ENCODE results near the gene SLC44A4.
"Not testable (repeated sequence)": the region's sequence is repeated elsewhere in the genome, so short reads cannot be mapped to it uniquely, and the experiment has no call there.

Gene SLC44A4

GRCh38 chr6:31874084-31874670, 4.6 kb downstream of the SLC44A4 start:
- no peak overlapping the region for H3K4me3 ChIP-seq (ENCODE audit: low read length)
- DNase-seq (ENCODE audit: low read depth) = no peak
- no peak for TF ChIP-seq CTCF (conservative IDR thresholded peaks at IDR 0.05; ENCODE audit: low read depth, low read length)

DNA sequence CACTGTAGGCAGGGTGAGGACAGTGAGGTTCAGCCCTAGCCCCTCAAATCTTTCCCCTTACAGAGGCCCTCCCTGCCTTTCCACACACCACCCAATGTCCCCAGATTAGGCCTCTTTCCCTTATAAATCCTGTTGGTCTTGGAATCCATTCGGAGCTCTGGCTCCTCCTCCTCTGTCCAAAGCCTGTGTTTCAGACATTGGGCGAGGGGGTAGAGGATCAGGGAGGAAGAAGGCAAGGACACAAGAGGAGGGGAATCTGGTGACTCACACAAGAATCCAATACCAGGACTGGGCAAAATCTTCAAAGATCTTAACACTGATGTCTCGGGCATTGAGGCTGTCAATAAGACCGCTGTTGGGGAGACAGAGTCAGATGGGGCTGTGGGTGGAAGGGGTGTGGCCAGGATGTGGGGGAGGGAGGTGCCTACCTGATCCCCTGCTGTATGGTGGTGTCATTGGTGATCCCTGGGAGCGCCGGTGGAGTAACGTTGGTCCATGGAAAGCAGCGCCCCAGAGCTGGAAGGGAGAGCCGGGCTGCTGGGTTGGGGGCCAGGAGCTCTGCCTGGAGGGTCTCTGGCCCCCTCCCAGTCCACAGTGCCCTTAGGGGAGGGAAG, 7.6 kb downstream of the SLC44A4 start:
- no peak for TF ChIP-seq CTCF (conservative IDR thresholded peaks at IDR 0.05; ENCODE audit: low read depth, low read length)
- no peak overlapping the region for H3K4me3 ChIP-seq (ENCODE audit: low read length)
- no peak for DNase-seq (ENCODE audit: low read depth)

DNA sequence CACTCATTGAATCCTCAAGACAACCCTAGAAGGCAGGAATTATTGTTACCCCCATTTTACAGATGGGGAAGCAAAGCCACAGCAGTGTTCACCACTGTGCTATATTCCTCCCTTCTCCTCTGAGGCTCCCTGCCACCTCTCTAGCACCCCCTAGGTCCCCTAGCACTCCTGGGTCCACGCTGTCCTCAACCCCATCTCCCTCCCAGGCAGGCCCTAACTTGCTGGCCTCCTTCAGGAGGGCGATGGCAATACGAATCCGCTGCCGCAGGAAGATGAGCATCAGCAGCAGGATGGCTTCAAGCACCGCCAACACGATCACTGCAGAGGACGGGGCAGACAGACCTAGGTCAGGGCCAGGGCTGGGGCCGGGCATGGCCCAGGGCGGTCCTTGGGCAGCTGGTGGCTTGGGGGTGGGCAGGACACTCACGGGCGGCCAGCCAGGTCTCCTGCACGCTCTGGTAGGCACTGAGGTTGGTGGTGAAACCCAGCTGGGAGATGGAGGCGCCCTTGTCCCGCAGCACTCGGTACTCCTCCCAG, 8.3 kb downstream of the SLC44A4 start:
- no peak overlapping the region for H3K4me3 ChIP-seq (ENCODE audit: low read length)
- TF ChIP-seq CTCF (conservative IDR thresholded peaks at IDR 0.05; ENCODE audit: low read depth, low read length) = peak; percentile 20
- no peak for DNase-seq (ENCODE audit: low read depth)

DNA sequence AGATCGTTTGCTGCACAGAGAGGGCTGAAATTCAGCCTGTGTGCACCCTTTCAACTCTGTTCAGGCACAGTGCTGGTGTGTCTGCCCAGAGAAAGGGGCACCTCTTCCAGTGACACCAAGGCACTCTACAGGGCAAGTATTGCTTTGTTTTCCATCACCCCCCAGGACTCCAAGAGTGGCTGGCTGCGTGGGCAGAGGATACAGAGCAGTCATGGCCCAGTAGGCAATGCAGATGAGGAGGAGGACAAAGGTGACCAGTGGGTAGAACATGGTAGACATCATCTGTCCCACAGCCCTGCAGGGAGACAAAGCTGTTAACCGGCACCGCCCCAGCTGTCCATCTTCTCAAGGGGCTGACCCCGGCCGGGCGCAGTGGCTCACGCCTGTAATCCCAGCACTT, 9.5 kb downstream of the SLC44A4 start:
- no peak for TF ChIP-seq CTCF (conservative IDR thresholded peaks at IDR 0.05; ENCODE audit: low read depth, low read length)
- DNase-seq (ENCODE audit: low read depth) = no peak
- H3K4me3 ChIP-seq (ENCODE audit: low read length) = no peak overlapping the region

DNA sequence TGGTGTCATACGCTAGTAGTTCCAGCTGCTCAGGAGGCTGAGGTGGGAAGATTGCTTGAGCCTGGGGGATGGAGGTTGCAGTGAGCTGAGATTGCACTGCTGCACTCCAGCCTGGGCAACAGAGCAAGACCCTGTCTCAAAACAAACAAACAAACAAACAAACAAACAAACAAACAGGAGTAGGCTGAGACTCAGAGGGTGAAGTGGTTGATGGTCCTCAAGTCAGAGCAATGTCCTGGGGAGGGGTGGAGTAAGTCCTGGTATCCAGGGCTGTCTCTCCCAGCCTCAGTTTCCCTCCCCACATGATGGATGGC, 10.2 kb downstream of the SLC44A4 start:
- not testable (repeated sequence) for DNase-seq (ENCODE audit: low read depth)

GRCh38 chr6:31865205-31866118, 13.3 kb downstream of the SLC44A4 start:
- H3K4me3 ChIP-seq (ENCODE audit: low read length) = no peak overlapping the region
- no peak for TF ChIP-seq CTCF (conservative IDR thresholded peaks at IDR 0.05; ENCODE audit: low read depth, low read length)
- no peak for DNase-seq (ENCODE audit: low read depth)

More for the DNA sequence above, 10.2 kb downstream of the SLC44A4 start:
- not testable (repeated sequence) for H3K4me3 ChIP-seq (ENCODE audit: low read length)

GRCh38 chr6:31864818-31865204, 14.0 kb downstream of the SLC44A4 start:
- no peak for TF ChIP-seq CTCF (conservative IDR thresholded peaks at IDR 0.05; ENCODE audit: low read depth, low read length)
- no peak for DNase-seq (ENCODE audit: low read depth)
- no peak overlapping the region for H3K4me3 ChIP-seq (ENCODE audit: low read length)

- not testable (repeated sequence) for DNase-seq (ENCODE audit: low read depth)
- peak overlapping the region; percentile 85 for H3K4me3 ChIP-seq (ENCODE audit: low read length)
Measured at GRCh38 chr6:31864123-31864562, 14.7 kb downstream of the SLC44A4 start.

Data from retinal pigment epithelial cell (primary cell).